Fibroblast of the aortic adventitia (primary cell): ENCODE measurements around the gene CFL1. TPM values are rescaled to one million over a fixed set of nuclear protein-coding genes. Genes with fewer than 3 reads are reported as not detected.

Experiments
- DNase-seq: peaks from one replicate; pipeline ENCODE4 v3.0.0-alpha.2; 2010; ENCODE audit warnings: low read depth
- H3K4me3 ChIP-seq: 2 replicates; pipeline ENCODE4 v1.5.1; 2011; ENCODE audit warnings: low read depth, mild to moderate bottlenecking, control low read depth, low read length, moderate library complexity
- CTCF ChIP-seq: IDR thresholded peaks from 2 replicates; pipeline ENCODE4 v1.5.1; 2011; ENCODE audit warnings: mild to moderate bottlenecking, low read length, control low read depth, inconsistent platforms; ENCODE audit not compliant: insufficient read depth
- total RNA-seq: library from RNA; depleted of rRNA; stranded (reverse); fragments of >200 nt; gene quantifications from 2 replicates; pipeline ENCODE4 v1.2.3, GENCODE V29; 2012; ENCODE audit warnings: low replicate concordance

The CFL1 gene
- total RNA-seq, 1 donor = 713 TPM

GRCh38 chr11:65859095-65859811, 1.3 kb upstream of the CFL1 start:
- DNase-seq = peak; percentile 96
- peak; percentile 12 for TF ChIP-seq CTCF
- H3K4me3 ChIP-seq = peak overlapping the region; percentile 93

GRCh38 chr11:65858681-65859087, 704 bp upstream of the CFL1 start:
- H3K4me3 ChIP-seq = peak overlapping the region; percentile 60
- no peak for TF ChIP-seq CTCF
- no peak for DNase-seq

GRCh38 chr11:65857500-65857852, 504 bp downstream of the CFL1 start:
- H3K4me3 ChIP-seq = peak overlapping the region; percentile 95
- TF ChIP-seq CTCF = no peak
- no peak for DNase-seq

GRCh38 chr11:65856689-65857499, 1.1 kb downstream of the CFL1 start:
- no peak for TF ChIP-seq CTCF
- peak overlapping the region; percentile 95 for H3K4me3 ChIP-seq
- DNase-seq = peak; percentile 65

- H3K4me3 ChIP-seq = peak overlapping the region; percentile 95
- DNase-seq = no peak
- TF ChIP-seq CTCF = no peak
Measured at GRCh38 chr11:65855927-65856363, 2.0 kb downstream of the CFL1 start.

- no peak for DNase-seq
- H3K4me3 ChIP-seq = peak overlapping the region; percentile 95
- no peak for TF ChIP-seq CTCF
Measured at GRCh38 chr11:65854852-65855837, 2.8 kb downstream of the CFL1 start.
